ENCODE measurements around the gene FOXM1. TPM values are rescaled to one million over a fixed set of nuclear protein-coding genes. Genes with fewer than 3 reads are reported as not detected.

Gene FOXM1
- total and polyA plus RNA-seq, 2 of the 13 experiments (the other 11 are each of a cell fraction or from before 2014, with no cell fraction given), result 17.1 to 25.9 TPM

GRCh38 chr12:2812290-2813213 lies 64.4 kb downstream of the FOXM1 start, which contains the start of gene ITFG2 (continued):
- TF ChIP-seq NONO (IDR thresholded peaks at IDR 0.05), result no peak
- TF ChIP-seq NONO (CRISPR knock-in tag; conservative IDR thresholded peaks at IDR 0.05), result peak; percentile 96
- TF ChIP-seq ZNF570 (CRISPR knock-in tag; IDR thresholded peaks at IDR 0.05; ENCODE audit: borderline replicate concordance), result no peak
- no peak for TF ChIP-seq MBD4 (IDR thresholded peaks at IDR 0.05; ENCODE audit: borderline replicate concordance, low read length)
- no peak for TF ChIP-seq ZKSCAN5 (CRISPR knock-in tag; IDR thresholded peaks at IDR 0.05)
- 0 out of 2 replicates have a peak, but pooled peaks have one; percentile 46 for TF ChIP-seq ZNF512B (CRISPR knock-in tag; IDR thresholded peaks at IDR 0.05; ENCODE audit: borderline replicate concordance)
- peak; percentile 92 for TF ChIP-seq HOXA3 (CRISPR knock-in tag; IDR thresholded peaks at IDR 0.05)
- TF ChIP-seq IKZF5 (CRISPR knock-in tag; IDR thresholded peaks at IDR 0.05), result peak; percentile 84; the same call in 1 of the 2 replicates
- no peak; the same call in 1 of the 2 replicates for TF ChIP-seq ZBTB46 (CRISPR knock-in tag; IDR thresholded peaks at IDR 0.05; ENCODE audit: borderline replicate concordance)
- peak; percentile 66; the same call in 1 of the 2 replicates for TF ChIP-seq ZNF557 (CRISPR knock-in tag; IDR thresholded peaks at IDR 0.05)
- TF ChIP-seq HHEX (CRISPR knock-in tag; IDR thresholded peaks at IDR 0.05), result no peak; the same call in 1 of the 2 replicates
- peak; percentile 67; the same call in 1 of the 2 replicates for TF ChIP-seq SP4 (CRISPR knock-in tag; IDR thresholded peaks at IDR 0.05)
- peak; percentile 98 to 99 for TF ChIP-seq POLR2A (IDR thresholded peaks at IDR 0.05; ENCODE audit: insufficient read depth in 1 of 2, low read depth in 2 of 2, low read length in 2 of 2)
- TF ChIP-seq ARHGAP35 (CRISPR knock-in tag; IDR thresholded peaks at IDR 0.05; ENCODE audit: borderline replicate concordance), result peak; percentile 84; the same call in 1 of the 2 replicates
- TF ChIP-seq ZNF24 (IDR thresholded peaks at IDR 0.05), result no peak
- peak; percentile 73 for TF ChIP-seq ELF3 (CRISPR knock-in tag; IDR thresholded peaks at IDR 0.05)
- no peak for TF ChIP-seq ZNF615 (CRISPR knock-in tag; IDR thresholded peaks at IDR 0.05; ENCODE audit: borderline replicate concordance)
- TF ChIP-seq FIP1L1 (IDR thresholded peaks at IDR 0.05; ENCODE audit: borderline replicate concordance, insufficient read depth, low read depth, low read length), result peak; percentile 84; the same call in 1 of the 2 replicates
- TF ChIP-seq ZNF460 (CRISPR knock-in tag; IDR thresholded peaks at IDR 0.05; ENCODE audit: borderline replicate concordance), result peak; percentile 43; the same call in 1 of the 2 replicates
- no peak; the same call in 1 of the 2 replicates for TF ChIP-seq ZNF772 (CRISPR knock-in tag; IDR thresholded peaks at IDR 0.05)
- peak; percentile 54; the same call in 1 of the 2 replicates for TF ChIP-seq MEIS2 (CRISPR knock-in tag; IDR thresholded peaks at IDR 0.05)
- peak; percentile 86 for TF ChIP-seq ARNTL (CRISPR knock-in tag; IDR thresholded peaks at IDR 0.05)
- peak; percentile 81 for TF ChIP-seq KMT2B (CRISPR knock-in tag; IDR thresholded peaks at IDR 0.05)
